Activated CD4-positive, alpha-beta T cell treated with anti-CD3 and anti-CD28 coated beads, Interleukin-2, amount 50 U/mL, for 24 hours (primary cell): ENCODE results near the gene GRM8.

Source experiments
- DNase-seq, 2 donors: peaks; one replicate each; pipeline ENCODE4 v3.0.0-alpha.2; 2020; ENCODE audit warnings: low read depth in 1 of 2, low spot score in 1 of 2

The GRM8 gene

DNA sequence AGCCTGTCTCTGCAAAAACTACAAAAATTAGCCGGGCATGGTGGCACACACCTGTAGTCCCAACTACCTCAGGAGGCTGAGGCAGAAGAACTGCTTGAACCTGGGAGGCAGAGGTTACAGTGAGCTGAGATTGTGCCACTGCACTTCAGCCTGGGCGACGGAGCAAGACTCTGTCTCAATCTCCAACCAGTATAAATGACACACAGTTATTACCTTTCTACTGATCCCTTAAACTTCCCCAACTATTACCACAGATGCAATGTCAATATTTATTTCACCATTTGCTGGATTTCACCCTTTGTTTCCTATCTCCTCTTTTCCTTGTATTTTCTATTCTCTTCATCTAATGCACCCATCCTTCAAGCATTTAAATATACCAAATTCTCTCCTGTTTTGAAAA lies 431.8 kb downstream of the GRM8 start:
- no peak for DNase-seq

DNA sequence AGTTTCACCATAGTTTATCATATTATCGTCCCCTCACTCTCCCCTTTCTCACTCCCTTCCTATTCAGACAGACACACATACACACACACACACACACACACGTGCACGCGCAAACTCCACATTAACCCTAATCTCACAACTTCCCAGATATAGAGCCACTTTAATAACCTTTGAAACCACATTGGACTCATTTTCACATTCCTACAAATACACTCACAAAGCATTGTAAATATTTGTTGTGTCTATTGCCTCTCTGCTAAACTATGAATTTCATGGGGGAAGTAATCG lies 433.6 kb downstream of the GRM8 start:
- DNase-seq: no peak

- DNase-seq: no peak
These were observed 434.1 kb downstream of the GRM8 start for GRCh38 chr7:126818393-126819196.

DNA sequence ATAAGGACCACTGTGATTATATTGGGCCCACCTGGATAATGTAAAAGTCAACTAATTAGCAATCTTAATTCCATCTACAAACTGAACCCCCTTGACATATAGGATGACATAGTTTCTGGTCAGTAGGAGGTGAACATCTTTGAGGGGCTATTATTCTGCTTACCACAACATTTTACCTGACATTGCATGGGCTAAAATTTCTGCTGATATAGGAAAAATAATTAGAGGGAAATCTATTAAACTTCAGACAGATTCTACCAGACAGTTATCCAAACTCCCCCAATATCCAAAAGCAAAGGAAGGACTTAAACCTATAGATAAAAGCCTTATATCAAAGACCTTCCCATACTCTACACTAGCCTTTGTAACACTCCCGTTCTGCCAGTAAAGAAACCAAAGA lies 443.6 kb downstream of the GRM8 start:
- no peak for DNase-seq

DNA sequence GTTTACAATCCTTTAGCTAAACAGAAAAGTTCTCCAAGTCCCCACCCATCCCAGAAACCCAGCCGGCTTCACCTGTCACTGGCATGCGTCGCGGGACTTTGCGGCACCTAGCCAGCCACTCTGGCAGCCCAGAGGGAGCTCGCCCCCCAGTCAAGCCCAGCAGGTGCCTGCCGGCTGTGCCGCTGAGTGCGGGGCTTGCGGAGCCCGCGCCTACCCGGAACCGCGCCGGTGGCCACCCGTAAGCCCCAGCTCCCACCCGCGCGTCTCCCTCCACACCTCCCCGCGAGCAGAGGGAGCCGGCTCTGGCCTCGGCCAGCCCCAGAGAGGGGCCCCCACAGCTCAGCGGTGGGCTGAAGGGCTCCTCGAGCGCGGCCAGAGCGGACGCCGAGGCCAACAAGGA lies 446.1 kb downstream of the GRM8 start:
- DNase-seq: no peak

DNA sequence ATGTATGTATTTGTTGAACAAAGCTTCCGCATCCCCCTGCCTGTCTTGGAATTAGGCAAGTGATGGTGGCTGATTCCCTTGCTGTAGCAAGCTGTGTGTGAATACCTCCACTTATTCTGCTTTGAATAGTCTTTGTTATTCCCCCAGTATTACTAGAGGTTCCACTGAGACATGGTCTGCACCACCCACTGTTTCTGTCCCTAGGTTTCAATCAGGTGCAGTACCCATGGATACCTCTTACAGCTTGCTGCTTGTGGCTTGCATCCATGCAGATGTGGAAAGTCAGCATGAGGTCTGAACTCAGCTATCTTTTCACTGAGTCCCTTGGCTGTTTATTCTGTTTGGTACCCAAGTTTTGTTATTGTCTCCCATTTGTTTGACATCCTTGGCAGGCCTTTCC lies 447.4 kb downstream of the GRM8 start:
- DNase-seq: no peak

GRCh38 chr7:126804604-126805003 lies 448.1 kb downstream of the GRM8 start:
- DNase-seq: no peak

GRCh38 chr7:126803990-126804389 lies 448.8 kb downstream of the GRM8 start:
- no peak for DNase-seq

DNA sequence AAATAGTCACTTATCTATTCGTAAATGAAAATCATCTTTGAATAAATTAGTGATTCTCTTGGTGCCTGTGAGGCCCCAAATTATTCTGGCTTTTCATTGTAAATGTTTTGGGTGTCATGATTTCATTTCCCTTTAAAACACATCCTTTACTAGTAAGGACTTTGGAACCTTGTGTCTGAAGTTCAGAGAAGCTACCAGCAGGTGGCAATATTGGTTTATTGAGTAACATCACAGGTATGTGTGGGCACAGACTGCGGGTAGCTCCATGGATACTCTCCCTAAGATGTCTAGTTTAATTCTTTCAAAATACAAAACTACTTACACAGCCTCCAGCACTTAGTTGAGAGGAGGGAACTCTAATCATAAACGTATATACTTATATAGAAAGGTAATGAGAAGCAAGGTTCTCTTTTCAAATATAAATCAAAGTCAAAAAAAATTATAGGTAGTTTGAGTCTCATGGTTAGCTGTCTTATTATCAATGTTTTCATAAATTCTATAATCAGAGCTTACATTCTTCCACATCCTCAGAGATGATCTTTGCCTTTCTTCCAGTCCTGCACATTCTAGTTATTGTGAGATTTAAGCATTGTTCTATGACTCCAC lies 449.6 kb downstream of the GRM8 start:
- peak in 1 of 2 donors; percentile 52 for DNase-seq

DNA sequence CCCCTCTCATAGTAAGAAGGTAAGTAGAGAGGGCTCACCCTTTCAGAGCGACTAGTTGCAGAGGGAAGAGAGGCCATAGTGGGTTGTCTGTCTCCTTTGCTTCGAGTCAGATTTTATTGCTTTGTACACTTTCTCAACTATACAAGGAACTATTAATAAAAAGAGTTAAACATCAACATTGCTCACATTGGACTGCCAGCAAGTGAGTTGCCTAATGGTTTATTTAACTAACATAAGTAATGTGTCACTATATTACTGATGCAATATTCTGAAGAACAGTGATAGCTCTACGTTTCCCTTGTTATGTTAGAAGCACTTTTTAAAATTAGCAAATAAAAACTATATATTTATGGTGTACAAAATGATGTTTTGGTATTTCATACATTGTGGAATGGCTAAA lies 451.0 kb downstream of the GRM8 start:
- DNase-seq: no peak

GRCh38 chr7:126799541-126799940 lies 453.2 kb downstream of the GRM8 start:
- no peak for DNase-seq

DNA sequence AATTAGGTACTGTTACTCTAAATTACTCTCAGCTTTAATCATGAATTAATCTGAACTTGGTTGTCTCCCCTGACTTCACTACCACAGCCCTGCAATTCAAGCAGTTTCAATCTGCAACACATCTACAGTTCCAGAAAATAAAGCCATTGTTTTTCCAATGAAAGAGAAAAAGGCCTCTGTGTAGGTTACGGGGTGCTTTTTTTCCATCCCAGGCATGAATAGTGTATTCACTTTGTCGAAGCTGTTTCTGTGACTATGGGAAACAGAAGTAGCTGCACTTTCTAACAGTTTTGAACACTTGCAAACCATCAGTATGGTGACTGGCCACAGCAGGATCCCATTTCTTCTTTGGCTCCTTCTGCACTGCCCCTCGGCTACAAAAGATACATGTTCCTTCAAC lies 460.2 kb downstream of the GRM8 start:
- no peak for DNase-seq

- no peak for DNase-seq
These were observed 461.4 kb downstream of the GRM8 start for GRCh38 chr7:126791306-126791705.

- no peak for DNase-seq
These were observed 462.0 kb downstream of the GRM8 start for GRCh38 chr7:126790763-126791162.

- no peak for DNase-seq
These were observed 469.1 kb downstream of the GRM8 start for GRCh38 chr7:126783613-126784012.

DNA sequence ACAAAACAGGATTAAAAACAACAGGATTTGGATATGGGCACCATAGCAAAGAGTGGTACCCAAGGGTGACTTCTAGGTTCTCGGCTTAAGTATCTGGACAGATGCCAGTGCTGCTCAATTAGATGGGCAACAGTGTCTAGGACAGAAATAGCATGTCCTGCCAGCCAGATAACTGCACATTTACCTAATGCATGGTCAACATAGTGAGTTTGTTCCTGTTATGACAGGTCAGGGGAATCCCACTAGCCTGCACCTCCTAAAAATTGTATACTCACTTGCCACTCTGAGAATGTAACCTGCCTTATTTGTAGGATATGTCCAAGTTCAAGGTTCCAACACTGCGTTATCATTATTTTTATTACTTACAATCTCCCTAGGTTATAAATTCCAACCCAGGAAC lies 471.7 kb downstream of the GRM8 start:
- DNase-seq: no peak

DNA sequence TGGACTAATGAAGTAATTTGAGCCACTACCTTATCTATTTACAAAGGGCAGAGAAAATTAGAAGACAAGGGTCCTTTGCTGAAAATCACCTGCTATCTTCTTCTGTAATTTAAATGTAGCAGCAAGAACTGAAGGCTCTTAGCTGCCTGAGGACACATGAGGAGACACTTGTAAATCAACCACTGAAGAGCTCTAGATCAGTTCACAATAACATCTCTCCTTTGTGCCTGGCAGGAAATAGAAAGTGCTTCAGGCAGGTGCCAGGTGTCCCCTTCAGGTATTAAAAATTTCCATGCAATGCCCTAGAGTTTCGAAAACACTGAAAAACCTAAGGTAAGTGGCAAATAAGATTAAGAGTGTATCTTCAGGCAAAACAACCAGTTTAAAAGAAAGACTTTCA lies 474.6 kb downstream of the GRM8 start:
- DNase-seq: no peak

DNA sequence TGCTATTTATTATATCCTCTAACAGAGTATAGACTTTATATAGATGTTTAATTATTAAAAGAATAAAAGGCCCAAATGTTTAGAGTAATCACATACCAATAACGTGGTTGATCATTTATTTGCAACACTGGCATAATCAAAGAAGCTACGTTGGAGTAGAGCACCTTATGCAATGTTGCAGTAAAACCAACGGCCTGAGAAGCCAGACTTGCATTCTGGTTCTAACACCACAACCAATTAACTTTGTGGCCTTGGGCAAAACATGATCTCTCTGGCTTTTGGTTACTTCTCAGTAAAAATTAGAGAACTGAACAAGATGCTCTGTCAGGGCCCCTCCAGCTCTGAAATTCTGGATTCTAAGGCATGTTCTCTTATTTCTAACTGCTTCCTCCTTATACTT lies 476.2 kb downstream of the GRM8 start:
- DNase-seq: no peak

GRCh38 chr7:126774077-126774476 lies 478.7 kb downstream of the GRM8 start:
- no peak for DNase-seq

GRCh38 chr7:126768836-126769235 lies 483.9 kb downstream of the GRM8 start:
- no peak for DNase-seq

DNA sequence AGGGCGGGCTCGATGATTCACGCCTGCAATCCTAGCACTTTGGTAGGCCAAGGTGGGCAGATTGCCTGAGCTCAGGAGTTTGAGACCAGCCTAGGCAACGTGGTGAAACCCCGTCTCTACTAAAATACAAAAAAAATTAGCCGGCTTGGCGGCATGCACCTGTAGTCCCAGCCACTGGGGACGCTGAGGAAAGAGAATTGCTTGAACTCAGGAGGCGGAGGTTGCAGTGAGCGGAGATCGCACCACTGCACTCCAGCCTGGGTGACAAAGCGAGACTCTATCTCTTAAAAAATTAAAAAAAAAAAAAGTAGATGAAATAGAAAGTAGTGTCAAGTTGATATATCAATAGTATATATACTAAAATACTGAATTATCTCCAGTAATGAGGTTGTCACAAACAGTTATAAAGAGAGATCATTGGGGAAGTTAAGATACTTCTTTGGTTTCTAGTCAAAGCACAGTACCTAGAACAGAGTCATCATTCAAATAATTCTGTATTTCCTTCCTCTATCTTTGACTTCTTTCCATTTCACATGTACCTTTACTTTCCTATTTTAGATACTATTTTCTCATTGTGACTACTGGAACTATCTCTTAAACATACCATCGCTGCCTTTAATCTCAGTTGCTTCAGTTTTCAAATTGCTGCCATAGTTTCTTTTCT lies 491.7 kb downstream of the GRM8 start:
- no peak for DNase-seq

- DNase-seq: no peak
These were observed 497.4 kb downstream of the GRM8 start for GRCh38 chr7:126755381-126755780.
